Ovary (tissue), 9 donors: ENCODE data around the gene SELENOF. TPM values are rescaled to one million over a fixed set of nuclear protein-coding genes. Genes with fewer than 3 reads are reported as not detected.
"Not testable (repeated sequence)": the region's sequence is repeated elsewhere in the genome, so short reads cannot be mapped to it uniquely, and the experiment has no call there.

Experiments used
- DNase-seq, 5 donors: peaks; one replicate each; pipeline ENCODE4 v3.0.0-alpha.2; 2019 to 2020
- H3K27ac ChIP-seq, 2 donors: fragments of 200-600 bp; one replicate each; pipeline versions ENCODE4 v1.5.1 to v1.8.0; 2019 to 2022
- H3K27me3 ChIP-seq: fragments of 200-600 bp; one replicate; pipeline ENCODE4 v1.8.0; 2022
- H3K36me3 ChIP-seq: fragments of 200-600 bp; sonication (generic); one replicate; pipeline ENCODE4 v1.5.1; 2019
- H3K4me1 ChIP-seq: one replicate; pipeline ENCODE4 v1.8.1; 2013; ENCODE audit warnings: mild to moderate bottlenecking, moderate library complexity; ENCODE audit not compliant: insufficient read depth
- H3K4me3 ChIP-seq: fragments of 200-600 bp; sonication (generic); one replicate; pipeline ENCODE4 v1.5.1; 2017
- H3K9me3 ChIP-seq, 2 donors: fragments of 200-600 bp in 1 of 2; sonication (generic) in 1 of 2; one replicate each; pipeline versions ENCODE4 v1.5.1 to v1.8.1; 2013 to 2019; ENCODE audit warnings: mild to moderate bottlenecking in 1 of 2, moderate library complexity in 1 of 2
- CTCF ChIP-seq, 3 donors: fragments of 450-650 bp in 2 of 3; fragments of 200-600 bp in 1 of 3; IDR thresholded peaks; one replicate each; pipeline versions ENCODE4 v1.5.1 to v1.8.0; 2016 to 2022; ENCODE audit warnings: antibody characterized with exemption in 3 of 3, mild to moderate bottlenecking in 1 of 3
- EP300 ChIP-seq: sonication (generic); formaldehyde crosslinking; IDR thresholded peaks from one replicate; pipeline ENCODE4 v1.6.1; 2017; ENCODE audit warnings: antibody characterized with exemption
- POLR2A ChIP-seq: fragments of 450-650 bp; IDR thresholded peaks from one replicate; pipeline ENCODE4 v1.6.1; 2017; ENCODE audit warnings: antibody characterized with exemption, mild to moderate bottlenecking, moderate library complexity
- WGBS, 3 donors: extraction: QIAGEN DNeasy Blood & Tissue Kit in 1 of 3; methylation state at CpG; one replicate each; pipeline versions ENCODE4 v1.1.5 to v1.1.7; 2013 to 2017; 5-methylcytosine and 5-hydroxymethylcytosine counted together
- intact Hi-C, 4 donors: fragments of 100-400 bp; cut with DNase I; formaldehyde crosslinking; loops; one replicate each; pipeline versions ENCODE4 v1.11.0 to v1.15.1; 2022 to 2023
- polyA plus RNA-seq, 2 donors: library from polyadenylated mRNA; stranded (reverse); fragments of 200-250 nt in 1 of 2; fragments of 350-450 nt in 1 of 2; fragmentation: Illumina TruSeq in 1 of 2; extraction: RNeasy Lipid Tissue Mini Kit (QIAGEN cat#74804) in 1 of 2; gene quantifications; one replicate each; pipeline ENCODE4 v1.2.3, GENCODE V29; 2013 to 2014
- total RNA-seq, 7 donors: library from RNA; depleted of rRNA in 2 of 7; stranded (reverse); fragments of >200 nt in 2 of 7; fragmentation: NEBNext Ultra II Directional in 3 of 7; extraction: Animal tissue kit (Norgen Biotek cat#: 25700) in 3 of 7; gene quantifications; one replicate each; pipeline versions ENCODE4 v1.1.0 to v1.2.4, GENCODE V29; 2016 to 2023
- donor health status: DM: no; HTN: no; CAD: no; lungs with moderate emphysema.
- donor health status: DM: no; HTN: no; CAD: no.
- donor health status: Bipolar disorder and iron deficiency.
- donor health status: DM: yes; HTN: yes; CAD: no.
- donor health status: DM: no; HTN: no; CAD: no.
- donor health status: DM: yes; HTN: yes; CAD: no.

Gene SELENOF
- total and polyA plus RNA-seq, 9 donors, result 122 to 294 (median 167) TPM

GRCh38 chr1:86905875-86906274 lies 8.1 kb downstream of the SELENOF start:
- H3K4me3 ChIP-seq, result no peak overlapping the region

GRCh38 chr1:86899401-86899800 lies 14.5 kb downstream of the SELENOF start:
- H3K4me3 ChIP-seq, H3K27ac ChIP-seq, H3K4me1 ChIP-seq, intact Hi-C loops, H3K36me3 ChIP-seq, DNase-seq, H3K27me3 ChIP-seq, H3K9me3 ChIP-seq: not testable (repeated sequence)
- WGBS, 3 donors, result 80 to 98% (median 97%) methylated on average over 3 to 25 of the region's 33 CpGs

More at GRCh38 chr1:86905875-86906274, 8.1 kb downstream of the SELENOF start:
- no peak for DNase-seq
- no peaks in the 10 kb centered on the region for H3K36me3 ChIP-seq
- H3K9me3 ChIP-seq, result no peaks in the 10 kb centered on the region
- H3K27ac ChIP-seq, result no peak overlapping the region
- no peaks in the 10 kb centered on the region for H3K27me3 ChIP-seq
- WGBS, 3 donors, result 0 to 77% (median 64%) methylated on average over 1 of the region's 1 CpG
- TF ChIP-seq POLR2A, result no peak
- TF ChIP-seq CTCF (IDR thresholded peaks at IDR 0.05), result no peak
- TF ChIP-seq EP300, result no peak
- intact Hi-C loops, result no loop called here
- H3K4me1 ChIP-seq, result no peaks in the 10 kb centered on the region

GRCh38 chr1:86888327-86888726 lies 25.6 kb downstream of the SELENOF start:
- WGBS, 3 donors, result 96 to 98% (median 97%) methylated on average over 5 of the region's 5 CpGs
- H3K27ac ChIP-seq, result no peak overlapping the region
- intact Hi-C loops, result no loop called here
- no peaks in the 10 kb centered on the region for H3K36me3 ChIP-seq
- peaks cover 0 to 3% of the 10 kb centered on the region in 2 donors for H3K9me3 ChIP-seq
- TF ChIP-seq CTCF (IDR thresholded peaks at IDR 0.05), result no peak
- no peak for TF ChIP-seq POLR2A
- no peak for TF ChIP-seq EP300
- no peak overlapping the region for H3K4me3 ChIP-seq
- DNase-seq, result no peak
- H3K4me1 ChIP-seq, result peaks cover 2% of the 10 kb centered on the region
- no peaks in the 10 kb centered on the region for H3K27me3 ChIP-seq

GRCh38 chr1:86887479-86888162 lies 26.3 kb downstream of the SELENOF start:
- 98 to 100% (median 99%) methylated on average over 5 of the region's 5 CpGs for WGBS, 3 donors
- Histone ChIP-seq H3K4me1 (peaks cover 2% of the 10 kb centered on the region), H3K36me3 (no peaks in the 10 kb centered on the region), H3K27me3 (no peaks in the 10 kb centered on the region), H3K27ac (no peak overlapping the region), H3K4me3 (no peak overlapping the region), H3K9me3 (peaks cover 0 to 3% of the 10 kb centered on the region in 2 donors)
- intact Hi-C loops, result no loop called here
- TF ChIP-seq POLR2A (no peak), CTCF (IDR thresholded peaks at IDR 0.05) (no peak), EP300 (no peak)
- no peak for DNase-seq

GRCh38 chr1:86875722-86876121 lies 38.2 kb downstream of the SELENOF start:
- DNase-seq, result no peak
- Histone ChIP-seq H3K36me3 (no peaks in the 10 kb centered on the region), H3K9me3 (no peaks in the 10 kb centered on the region), H3K4me1 (no peaks in the 10 kb centered on the region), H3K27ac (no peak overlapping the region), H3K4me3 (no peak overlapping the region), H3K27me3 (no peaks in the 10 kb centered on the region)
- intact Hi-C loops, result no loop called here
- WGBS, 3 donors, result 93 to 98% (median 98%) methylated on average over 1 of the region's 1 CpG
- TF ChIP-seq EP300, result no peak
- no peak for TF ChIP-seq CTCF (IDR thresholded peaks at IDR 0.05)
- TF ChIP-seq POLR2A, result no peak
